OCI-M2 (cell line): ENCODE data around the gene GNPTG.

Experiments used
- DNase-seq: peaks from one replicate; lab custom pipeline; 2025; ENCODE audit not compliant: unreplicated experiment; lab: John Stamatoyannopoulos, UW

Gene GNPTG

GRCh38 chr16:1351582-1352362 lies at the start of gene GNPTG, which contains the start of gene TSR3:
GNPTG (plus strand) TSS chr16:1351931; CDS start chr16:1351966, 35 bp downstream.
TSR3 (minus strand) TSS chr16:1351878; CDS start chr16:1351804, 74 bp downstream.
- no peak for DNase-seq

GRCh38 chr16:1305823-1306222 lies 45.9 kb upstream of the GNPTG start:
- DNase-seq, result no peak

GRCh38 chr16:1306334-1306733 lies 45.4 kb upstream of the GNPTG start:
- DNase-seq, result no peak

GRCh38 chr16:1308036-1308976 lies 43.4 kb upstream of the GNPTG start:
- no peak for DNase-seq

- peak; percentile 91 for DNase-seq
These were observed 42.5 kb upstream of the GNPTG start, which contains the start of gene UBE2I for GRCh38 chr16:1308977-1309885. UBE2I (plus strand) TSS chr16:1309636; CDS start chr16:1314031, 4,395 bp downstream.

GRCh38 chr16:1309888-1310831 lies 41.6 kb upstream of the GNPTG start:
- DNase-seq, result no peak

- DNase-seq, result no peak
These were observed 40.9 kb upstream of the GNPTG start for GRCh38 chr16:1310832-1311200.

GRCh38 chr16:1311212-1311737 lies 40.5 kb upstream of the GNPTG start:
- no peak for DNase-seq

- DNase-seq, result no peak
These were observed 39.8 kb upstream of the GNPTG start for GRCh38 chr16:1311738-1312466.

- DNase-seq, result no peak
These were observed 39.3 kb upstream of the GNPTG start for GRCh38 chr16:1312467-1312816.

GRCh38 chr16:1312903-1313302 lies 38.8 kb upstream of the GNPTG start:
- no peak for DNase-seq

- no peak for DNase-seq
These were observed 37.9 kb upstream of the GNPTG start for GRCh38 chr16:1313721-1314369.

- DNase-seq, result no peak
These were observed 37.2 kb upstream of the GNPTG start for GRCh38 chr16:1314399-1315068.

- DNase-seq, result no peak
These were observed 36.4 kb upstream of the GNPTG start for GRCh38 chr16:1315081-1316032.

- DNase-seq, result no peak
These were observed 35.7 kb upstream of the GNPTG start for GRCh38 chr16:1316033-1316405.

- no peak for DNase-seq
These were observed 34.1 kb upstream of the GNPTG start for GRCh38 chr16:1317479-1318267.
